AG08395 (cell line): ENCODE data around the gene ASTN1.

ENCODE experiments used
- DNase-seq: peaks from one replicate; pipeline ENCODE4 v3.0.0; 2012; ENCODE audit warnings: mixed read lengths, low spot score

Gene ASTN1

GRCh38 chr1:177164380-177165068, at the start of gene ASTN1:
Gene ASTN1, minus strand, starts transcription at chr1:177164712. Its CDS starts 36 bp downstream, at chr1:177164676.
- DNase-seq = peak; percentile 7

- DNase-seq = no peak
These were observed 46.7 kb upstream of the ASTN1 start for GRCh38 chr1:177211231-177211630.

- DNase-seq = no peak
These were observed 45.6 kb upstream of the ASTN1 start for GRCh38 chr1:177210071-177210470.

- DNase-seq = peak; percentile 97
These were observed 44.8 kb upstream of the ASTN1 start for GRCh38 chr1:177209357-177209756.

GRCh38 chr1:177208920-177209319, 44.4 kb upstream of the ASTN1 start:
- peak; percentile 10 for DNase-seq

- peak; percentile 11 for DNase-seq
These were observed 42.4 kb upstream of the ASTN1 start for GRCh38 chr1:177206831-177207355.

- no peak for DNase-seq
These were observed 35.8 kb upstream of the ASTN1 start for GRCh38 chr1:177200290-177200689.

- no peak for DNase-seq
These were observed 33.7 kb upstream of the ASTN1 start for GRCh38 chr1:177198243-177198642.

GRCh38 chr1:177190308-177190970, 25.9 kb upstream of the ASTN1 start:
- no peak for DNase-seq

GRCh38 chr1:177186639-177187038, 22.1 kb upstream of the ASTN1 start:
- no peak for DNase-seq

- DNase-seq = no peak
These were observed 20.7 kb upstream of the ASTN1 start for GRCh38 chr1:177185209-177185608.

GRCh38 chr1:177183836-177184235, 19.3 kb upstream of the ASTN1 start:
- DNase-seq = no peak

GRCh38 chr1:177181631-177182291, 17.2 kb upstream of the ASTN1 start:
- DNase-seq = peak; percentile 81

GRCh38 chr1:177181280-177181630, 16.7 kb upstream of the ASTN1 start:
- no peak for DNase-seq

GRCh38 chr1:177174921-177175634, 10.6 kb upstream of the ASTN1 start:
- DNase-seq = no peak

- DNase-seq = no peak
These were observed 9.5 kb upstream of the ASTN1 start for GRCh38 chr1:177173976-177174375.

- no peak for DNase-seq
These were observed 8.4 kb upstream of the ASTN1 start for GRCh38 chr1:177172866-177173265.

GRCh38 chr1:177172272-177172671, 7.8 kb upstream of the ASTN1 start:
- DNase-seq = no peak

GRCh38 chr1:177171536-177172123, 7.1 kb upstream of the ASTN1 start:
- DNase-seq = peak; percentile 10

GRCh38 chr1:177170756-177171535, 6.4 kb upstream of the ASTN1 start, which contains the start of gene BRINP2:
Gene BRINP2, plus strand, starts transcription at chr1:177170958. Its CDS starts 58,919 bp downstream, at chr1:177229877.
- DNase-seq = peak; percentile 56

GRCh38 chr1:177165069-177165439, 542 bp upstream of the ASTN1 start:
- no peak for DNase-seq
